H1 (cell line): Measurements from ENCODE around the gene AP1M2.

ENCODE experiments used
- CEBPB ChIP-seq: IDR thresholded peaks from 2 replicates; pipeline ENCODE4 v1.6.1; 2012; ENCODE audit warnings: low read depth, low read length
- CHD2 ChIP-seq: IDR thresholded peaks from 2 replicates; pipeline ENCODE4 v1.6.1; 2012; ENCODE audit warnings: low read length, improper control_type of control experiment
- EGR1 ChIP-seq: IDR thresholded peaks from 2 replicates; pipeline ENCODE4 v1.6.1; 2011; ENCODE audit warnings: low read depth, low read length, borderline replicate concordance
- POLR2A ChIP-seq, 2 experiments: IDR thresholded peaks; 1 replicate in 1 of 2; 2 replicates in 1 of 2; pipeline ENCODE4 v1.6.1; 2011; ENCODE audit warnings: low read depth in 2 of 2, low read length in 2 of 2, mild to moderate bottlenecking in 2 of 2; ENCODE audit errors: control extremely low read depth in 1 of 2
- POLR2AphosphoS5 ChIP-seq: IDR thresholded peaks from 2 replicates; pipeline ENCODE4 v1.6.1; 2011; ENCODE audit warnings: low read depth, low read length
- RAD21 ChIP-seq, 2 experiments: IDR thresholded peaks in 1 of 2; conservative IDR thresholded peaks in 1 of 2; 2 replicates each; pipeline ENCODE4 v1.6.1; 2011; ENCODE audit warnings: low read depth in 2 of 2, low read length in 2 of 2, improper control_type of control experiment in 1 of 2, inconsistent platforms in 1 of 2, mild to moderate bottlenecking in 1 of 2, moderate library complexity in 1 of 2
- RBBP5 ChIP-seq: IDR thresholded peaks from 2 replicates; pipeline ENCODE4 v1.7.1; 2012; ENCODE audit warnings: low read depth, mild to moderate bottlenecking, inconsistent platforms, low read length, moderate library complexity, borderline replicate concordance
- SP1 ChIP-seq: IDR thresholded peaks from 2 replicates; pipeline ENCODE4 v1.6.1; 2011; ENCODE audit warnings: low read depth, low read length
- TF ChIP-seq, protein P1 (sequence below): IDR thresholded peaks from 2 replicates; pipeline ENCODE4 v1.6.1; 2012; ENCODE audit warnings: inconsistent platforms
- TF ChIP-seq, protein P2 (sequence below), 3 experiments: IDR thresholded peaks; 1 replicate in 2 of 3; 2 replicates in 1 of 3; pipeline versions ENCODE4 v1.5.1 to v1.6.1; 2011; ENCODE audit warnings: low read length in 3 of 3, mild to moderate bottlenecking in 3 of 3, inconsistent platforms in 2 of 3, low read depth in 1 of 3, moderate library complexity in 1 of 3; ENCODE audit not compliant: insufficient read depth in 1 of 3; ENCODE audit errors: control extremely low read depth in 1 of 3

DNA sequence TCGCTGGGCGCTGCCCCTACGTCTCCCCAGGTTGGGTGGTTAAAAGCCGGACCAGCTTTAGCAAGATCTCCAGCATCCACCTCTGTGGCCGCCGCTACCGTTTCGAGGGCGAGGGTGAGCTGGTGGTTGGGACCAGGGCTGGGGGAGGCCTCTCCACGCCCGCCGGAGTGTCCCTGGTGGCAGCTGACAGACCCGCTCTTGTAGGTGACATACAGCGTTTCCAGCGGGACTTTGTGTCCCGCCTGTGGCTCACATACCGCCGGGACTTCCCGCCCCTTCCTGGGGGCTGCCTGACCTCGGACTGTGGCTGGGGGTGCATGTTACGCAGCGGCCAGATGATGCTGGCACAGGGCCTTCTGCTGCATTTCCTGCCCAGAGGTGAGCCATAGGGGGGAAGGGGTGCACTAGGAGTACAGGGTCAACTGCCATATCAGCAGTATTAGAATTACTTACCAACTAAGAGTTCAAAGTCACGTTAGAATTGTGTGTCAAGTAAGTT, 42.3 kb downstream of the AP1M2 start:
- TF ChIP-seq CHD2: no peak
- TF ChIP-seq POLR2A (IDR thresholded peaks at IDR 0.05; ENCODE audit: control extremely low read depth in 1 of 2, low read depth in 2 of 2, low read length in 2 of 2): no peak
- TF ChIP-seq, protein P1, sequence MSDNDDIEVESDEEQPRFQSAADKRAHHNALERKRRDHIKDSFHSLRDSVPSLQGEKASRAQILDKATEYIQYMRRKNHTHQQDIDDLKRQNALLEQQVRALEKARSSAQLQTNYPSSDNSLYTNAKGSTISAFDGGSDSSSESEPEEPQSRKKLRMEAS: no peak
- TF ChIP-seq, protein P2, sequence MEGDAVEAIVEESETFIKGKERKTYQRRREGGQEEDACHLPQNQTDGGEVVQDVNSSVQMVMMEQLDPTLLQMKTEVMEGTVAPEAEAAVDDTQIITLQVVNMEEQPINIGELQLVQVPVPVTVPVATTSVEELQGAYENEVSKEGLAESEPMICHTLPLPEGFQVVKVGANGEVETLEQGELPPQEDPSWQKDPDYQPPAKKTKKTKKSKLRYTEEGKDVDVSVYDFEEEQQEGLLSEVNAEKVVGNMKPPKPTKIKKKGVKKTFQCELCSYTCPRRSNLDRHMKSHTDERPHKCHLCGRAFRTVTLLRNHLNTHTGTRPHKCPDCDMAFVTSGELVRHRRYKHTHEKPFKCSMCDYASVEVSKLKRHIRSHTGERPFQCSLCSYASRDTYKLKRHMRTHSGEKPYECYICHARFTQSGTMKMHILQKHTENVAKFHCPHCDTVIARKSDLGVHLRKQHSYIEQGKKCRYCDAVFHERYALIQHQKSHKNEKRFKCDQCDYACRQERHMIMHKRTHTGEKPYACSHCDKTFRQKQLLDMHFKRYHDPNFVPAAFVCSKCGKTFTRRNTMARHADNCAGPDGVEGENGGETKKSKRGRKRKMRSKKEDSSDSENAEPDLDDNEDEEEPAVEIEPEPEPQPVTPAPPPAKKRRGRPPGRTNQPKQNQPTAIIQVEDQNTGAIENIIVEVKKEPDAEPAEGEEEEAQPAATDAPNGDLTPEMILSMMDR (IDR thresholded peaks at IDR 0.05; ENCODE audit: control extremely low read depth in 1 of 3, insufficient read depth in 1 of 3, low read depth in 1 of 3, low read length in 3 of 3): no peak
- no peak for TF ChIP-seq CEBPB
- TF ChIP-seq RAD21 (IDR thresholded peaks at IDR 0.05 in 1 of 2, conservative IDR thresholded peaks at IDR 0.05 in 1 of 2; ENCODE audit: low read depth in 2 of 2, low read length in 2 of 2): no peak
- TF ChIP-seq SP1: no peak
- TF ChIP-seq EGR1: no peak
- no peak for TF ChIP-seq RBBP5
- no peak for TF ChIP-seq POLR2AphosphoS5
